GM12878 (cell line): Measurements from ENCODE around the gene LIN52.

ENCODE experiments used
- CHD2 ChIP-seq: IDR thresholded peaks from 2 replicates; pipeline ENCODE4 v1.6.1; 2011; ENCODE audit warnings: low read depth, low read length, improper control_type of control experiment, borderline replicate concordance
- E2F8 ChIP-seq: fragments of 450-650 bp; IDR thresholded peaks from 2 replicates; pipeline ENCODE4 v1.6.1; 2018; ENCODE audit warnings: mild to moderate bottlenecking, low read depth, moderate library complexity; ENCODE audit not compliant: partially characterized antibody
- EP300 ChIP-seq, 2 experiments: fragments of 150-350 bp in 1 of 2; IDR thresholded peaks; 2 replicates each; pipeline ENCODE4 v1.6.1; 2011 to 2012; ENCODE audit warnings: low read depth in 2 of 2, low read length in 2 of 2, borderline replicate concordance in 1 of 2, improper control_type of control experiment in 1 of 2, inconsistent platforms in 1 of 2; ENCODE audit not compliant: control insufficient read depth in 1 of 2
- NR2C2 ChIP-seq: IDR thresholded peaks from 2 replicates; pipeline ENCODE4 v1.6.1; 2011; ENCODE audit warnings: borderline replicate concordance, low read depth; ENCODE audit not compliant: control insufficient read depth, insufficient read length
- POLR2A ChIP-seq: IDR thresholded peaks from 2 replicates; pipeline ENCODE4 v1.6.1; 2011; ENCODE audit warnings: low read depth, mild to moderate bottlenecking, low read length
- POLR2AphosphoS5 ChIP-seq: IDR thresholded peaks from 2 replicates; pipeline ENCODE4 v1.6.1; 2011; ENCODE audit warnings: mild to moderate bottlenecking, low read length, inconsistent platforms
- SRF ChIP-seq, 2 experiments: IDR thresholded peaks; 2 replicates each; pipeline ENCODE4 v1.6.1; 2011; ENCODE audit warnings: low read depth in 2 of 2, low read length in 2 of 2, mild to moderate bottlenecking in 1 of 2, moderate library complexity in 1 of 2
- TCF7 ChIP-seq: IDR thresholded peaks from 2 replicates; pipeline ENCODE4 v1.6.1; 2014; ENCODE audit warnings: antibody characterized with exemption, borderline replicate concordance
- ZBTB40 ChIP-seq: fragments of 450-650 bp; IDR thresholded peaks from 2 replicates; pipeline ENCODE4 v1.6.1; 2016; ENCODE audit warnings: mild to moderate bottlenecking, moderate library complexity, borderline replicate concordance
- ZNF274 ChIP-seq: IDR thresholded peaks from one replicate; pipeline ENCODE4 v1.8.0; 2011; ENCODE audit not compliant: insufficient read length, insufficient read depth
- TF ChIP-seq, protein P1 (sequence below): fragments of 150-350 bp; IDR thresholded peaks from 2 replicates; pipeline ENCODE4 v1.6.1; 2016; ENCODE audit warnings: low read depth, low read length

- TF ChIP-seq POLR2A = no peak
- TF ChIP-seq ZBTB40 = no peak
- no peak for TF ChIP-seq E2F8
- no peak for TF ChIP-seq POLR2AphosphoS5
- TF ChIP-seq TCF7 = no peak
- no peak for TF ChIP-seq ZNF274
- no peak for TF ChIP-seq SRF (IDR thresholded peaks at IDR 0.05; ENCODE audit: low read depth in 2 of 2, low read length in 2 of 2)
- no peak for TF ChIP-seq NR2C2
- TF ChIP-seq, protein P1, sequence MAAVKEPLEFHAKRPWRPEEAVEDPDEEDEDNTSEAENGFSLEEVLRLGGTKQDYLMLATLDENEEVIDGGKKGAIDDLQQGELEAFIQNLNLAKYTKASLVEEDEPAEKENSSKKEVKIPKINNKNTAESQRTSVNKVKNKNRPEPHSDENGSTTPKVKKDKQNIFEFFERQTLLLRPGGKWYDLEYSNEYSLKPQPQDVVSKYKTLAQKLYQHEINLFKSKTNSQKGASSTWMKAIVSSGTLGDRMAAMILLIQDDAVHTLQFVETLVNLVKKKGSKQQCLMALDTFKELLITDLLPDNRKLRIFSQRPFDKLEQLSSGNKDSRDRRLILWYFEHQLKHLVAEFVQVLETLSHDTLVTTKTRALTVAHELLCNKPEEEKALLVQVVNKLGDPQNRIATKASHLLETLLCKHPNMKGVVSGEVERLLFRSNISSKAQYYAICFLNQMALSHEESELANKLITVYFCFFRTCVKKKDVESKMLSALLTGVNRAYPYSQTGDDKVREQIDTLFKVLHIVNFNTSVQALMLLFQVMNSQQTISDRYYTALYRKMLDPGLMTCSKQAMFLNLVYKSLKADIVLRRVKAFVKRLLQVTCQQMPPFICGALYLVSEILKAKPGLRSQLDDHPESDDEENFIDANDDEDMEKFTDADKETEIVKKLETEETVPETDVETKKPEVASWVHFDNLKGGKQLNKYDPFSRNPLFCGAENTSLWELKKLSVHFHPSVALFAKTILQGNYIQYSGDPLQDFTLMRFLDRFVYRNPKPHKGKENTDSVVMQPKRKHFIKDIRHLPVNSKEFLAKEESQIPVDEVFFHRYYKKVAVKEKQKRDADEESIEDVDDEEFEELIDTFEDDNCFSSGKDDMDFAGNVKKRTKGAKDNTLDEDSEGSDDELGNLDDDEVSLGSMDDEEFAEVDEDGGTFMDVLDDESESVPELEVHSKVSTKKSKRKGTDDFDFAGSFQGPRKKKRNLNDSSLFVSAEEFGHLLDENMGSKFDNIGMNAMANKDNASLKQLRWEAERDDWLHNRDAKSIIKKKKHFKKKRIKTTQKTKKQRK = no peak
- no peak for TF ChIP-seq EP300 (IDR thresholded peaks at IDR 0.05; ENCODE audit: borderline replicate concordance in 1 of 2, control insufficient read depth in 1 of 2, low read depth in 2 of 2, low read length in 2 of 2)
- no peak for TF ChIP-seq CHD2
Observed at GRCh38 chr14:74035556-74035955, 49.2 kb upstream of the LIN52 start.
